ENCODE data around the gene KLRC3. TPM values are rescaled to one million over a fixed set of nuclear protein-coding genes. Genes with fewer than 3 reads are reported as not detected.

The KLRC3 gene
- total and polyA plus RNA-seq, 10 of the 15 experiments (the other 5 are each of a cell fraction or from before 2014, with no cell fraction given), result 0.09 to 0.22 (median 0.09) TPM; not detected in 7

- no peak for TF ChIP-seq RUNX3 (IDR thresholded peaks at IDR 0.05; ENCODE audit: low read length)
- TF ChIP-seq RB1 (IDR thresholded peaks at IDR 0.05; ENCODE audit: borderline replicate concordance), result no peak
- no peak for TF ChIP-seq IRF5 (IDR thresholded peaks at IDR 0.05; ENCODE audit: borderline replicate concordance)
- no peak for TF ChIP-seq CBX3 (IDR thresholded peaks at IDR 0.05; ENCODE audit: borderline replicate concordance, low read depth)
- TF ChIP-seq CEBPB (IDR thresholded peaks at IDR 0.05; ENCODE audit: borderline replicate concordance in 1 of 2, low read depth in 2 of 2, low read length in 2 of 2), result no peak
Observed at GRCh38 chr12:10405294-10405693, 15.1 kb downstream of the KLRC3 start (continued).

- H3K27ac ChIP-seq (ENCODE audit: control insufficient read depth, insufficient read depth), result no peak overlapping the region
- H3K36me3 ChIP-seq (ENCODE audit: control insufficient read depth in 2 of 2, insufficient read depth in 2 of 2, low read length in 1 of 2), result no peaks in the 10 kb centered on the region
- in situ Hi-C loops (cut with MboI), result no loop called here
- intact Hi-C loops (cut with micrococcal nuclease; ENCODE audit: unreplicated experiment), result no loop called here
- no peak overlapping the region for H3K9ac ChIP-seq (ENCODE audit: control insufficient read depth, insufficient read depth, low read length)
- FAIRE-seq (no peak), ATAC-seq (no peak), DNase-seq (ENCODE audit: low read depth, low spot score) (no peak)
- SMC1A ChIA-PET (ENCODE audit: uncharacterized antibody, unreplicated experiment), result no interaction called here
- H3K27me3 ChIP-seq (replicated peaks in 1 of 2; ENCODE audit: control insufficient read depth in 2 of 2, insufficient read depth in 2 of 2, low read length in 1 of 2), result no peaks in the 10 kb centered on the region
- H3K4me1 ChIP-seq (ENCODE audit: control insufficient read depth, insufficient read depth, low read length), result no peaks in the 10 kb centered on the region
- CTCF ChIA-PET, result no interaction called here
- H3K79me2 ChIP-seq (ENCODE audit: control insufficient read depth, insufficient read depth, low read length), result no peaks in the 10 kb centered on the region
- no peaks in the 10 kb centered on the region for H4K20me1 ChIP-seq (ENCODE audit: control insufficient read depth, insufficient read depth)
- RAD21 ChIA-PET (ENCODE audit: unreplicated experiment), result interaction anchor here (1.0 kb wide), 1 partner anchor 72 kb away, joined by 7 read pairs; no protein-coding TSS in a partner anchor
- no peaks in the 10 kb centered on the region; the same call in 2 of the 3 replicates for H3K9me3 ChIP-seq (replicated peaks; ENCODE audit: control insufficient read depth, insufficient read depth, low read length)
- no peak overlapping the region for H3K4me3 ChIP-seq
- no peak overlapping the region for H3K4me2 ChIP-seq (ENCODE audit: control insufficient read depth, insufficient read depth)
- H2AFZ ChIP-seq (ENCODE audit: control insufficient read depth, low read depth, low read length), result no peak overlapping the region
- no TSS peak for BruUV-seq (replicated peaks)
- POLR2A ChIA-PET, result no interaction called here
- no peak for TF ChIP-seq ZNF592 (IDR thresholded peaks at IDR 0.05)
- no peak for TF ChIP-seq NFYB (IDR thresholded peaks at IDR 0.05; ENCODE audit: insufficient read depth, low read depth, low read length)
- no peak for TF ChIP-seq MTA3 (IDR thresholded peaks at IDR 0.05; ENCODE audit: borderline replicate concordance, low read length)
- TF ChIP-seq RBBP5 (conservative IDR thresholded peaks at IDR 0.05), result no peak
- TF ChIP-seq SMAD1 (IDR thresholded peaks at IDR 0.05; ENCODE audit: low read depth, partially characterized antibody), result no peak
- TF ChIP-seq MEF2B (IDR thresholded peaks at IDR 0.05; ENCODE audit: partially characterized antibody, poor library complexity, severe bottlenecking), result no peak
- TF ChIP-seq EZH2 (IDR thresholded peaks at IDR 0.05; ENCODE audit: borderline replicate concordance, control insufficient read depth, low read depth, low read length), result no peak
- no peak for TF ChIP-seq JUND (IDR thresholded peaks at IDR 0.05; ENCODE audit: low read depth, low read length)
- no peak for TF ChIP-seq ATF7 (IDR thresholded peaks at IDR 0.05; ENCODE audit: low read depth)
- TF ChIP-seq ATF3 (IDR thresholded peaks at IDR 0.05; ENCODE audit: borderline replicate concordance, extremely low read depth, low read depth, low read length), result no peak
- no peak for TF ChIP-seq NFXL1 (IDR thresholded peaks at IDR 0.05; ENCODE audit: borderline replicate concordance)
Observed at GRCh38 chr12:10404798-10405197, 15.6 kb downstream of the KLRC3 start.
